ENCODE measurements around the gene RASA4B. TPM values are rescaled to one million over a fixed set of nuclear protein-coding genes. Genes with fewer than 3 reads are reported as not detected.
A peak's percentile ranks its signal among the peaks of the same experiment; 100 is the strongest.

RASA4B gene
- total RNA-seq, 3 donors from 2014 or later (not counting 1 experiment from before 2014, with no cell fraction given) = 2.4 to 14.3 (median 12.3) TPM

GRCh38 chr7:102466097-102466496, 51.5 kb downstream of the RASA4B start:
- H3K4me1 Mint-ChIP-seq = peaks cover 12 to 44% of the 10 kb centered on the region in 2 donors
- no peaks in the 10 kb centered on the region for H3K27me3 ChIP-seq (ENCODE audit: control insufficient read depth, insufficient read depth, low read length)
- DNase-seq (no peak), ATAC-seq (no peak)
- H3K27ac ChIP-seq (ENCODE audit: low read length) = no peak overlapping the region
- no peak overlapping the region for H3K4me3 ChIP-seq (ENCODE audit: low read length)
- TF ChIP-seq CTCF (IDR thresholded peaks at IDR 0.05) = no peak
- no peaks in the 10 kb centered on the region for H3K9me3 ChIP-seq (ENCODE audit: control insufficient read depth, insufficient read depth, low read length)
- H3K27me3 Mint-ChIP-seq (ENCODE audit: low read depth in 2 of 2) = no peaks in the 10 kb centered on the region
- H3K4me1 ChIP-seq (ENCODE audit: control insufficient read depth, insufficient read depth, low read length) = peaks cover 25% of the 10 kb centered on the region
- H3K27ac Mint-ChIP-seq = no peak overlapping the region
- no peaks in the 10 kb centered on the region for H3K9me3 Mint-ChIP-seq
- 96% methylated on average over 5 of the region's 7 CpGs for WGBS (ENCODE audit: insufficient coverage)
- H3K36me3 Mint-ChIP-seq = no peaks in the 10 kb centered on the region
- intact Hi-C loops (cut with micrococcal nuclease) = no loop called here
- H3K36me3 ChIP-seq (ENCODE audit: control insufficient read depth, insufficient read depth, low read length) = peaks cover 11% of the 10 kb centered on the region
- peak overlapping the region; percentile 64 for H3K4me3 Mint-ChIP-seq

- Mint-ChIP-seq H3K36me3 (no peaks in the 10 kb centered on the region), H3K27me3 (ENCODE audit: low read depth in 2 of 2) (no peaks in the 10 kb centered on the region), H3K27ac (peak within 1 kb of the TSS; percentile 72 to 83), H3K4me1 (peaks cover 12 to 50% of the 10 kb centered on the region in 2 donors), H3K4me3 (peak within 1 kb of the TSS; percentile 90), H3K9me3 (no peaks in the 10 kb centered on the region)
- peak; percentile 95 to 99 (median 98) for ATAC-seq
- Histone ChIP-seq H3K27ac (ENCODE audit: low read length) (peak within 1 kb of the TSS; percentile 53), H3K36me3 (ENCODE audit: control insufficient read depth, insufficient read depth, low read length) (peaks cover 8% of the 10 kb centered on the region), H3K9me3 (ENCODE audit: control insufficient read depth, insufficient read depth, low read length) (no peaks in the 10 kb centered on the region), H3K4me1 (ENCODE audit: control insufficient read depth, insufficient read depth, low read length) (peaks cover 25% of the 10 kb centered on the region), H3K27me3 (ENCODE audit: control insufficient read depth, insufficient read depth, low read length) (no peaks in the 10 kb centered on the region), H3K4me3 (ENCODE audit: low read length) (peak within 1 kb of the TSS; percentile 98)
- peak; percentile 15 for TF ChIP-seq CTCF (IDR thresholded peaks at IDR 0.05)
- peak; percentile 93 to 97 for DNase-seq
- WGBS (ENCODE audit: insufficient coverage) = under 1% methylated on average over 81 of the region's 81 CpGs
- intact Hi-C loops (cut with micrococcal nuclease) = loop anchor here (2.0 to 5.0 kb wide), 3 partner anchors 47 to 68 kb away; partner anchors contain the start of gene PRKRIP1
Observed at GRCh38 chr7:102464577-102465280, 52.8 kb downstream of the RASA4B start, which contains the start of the genes ALKBH4 and LRWD1. ALKBH4 (minus strand) TSS chr7:102464863; CDS start chr7:102464836, 27 bp downstream. LRWD1 (plus strand) TSS chr7:102464984; CDS start chr7:102465081, 97 bp downstream.

DNA sequence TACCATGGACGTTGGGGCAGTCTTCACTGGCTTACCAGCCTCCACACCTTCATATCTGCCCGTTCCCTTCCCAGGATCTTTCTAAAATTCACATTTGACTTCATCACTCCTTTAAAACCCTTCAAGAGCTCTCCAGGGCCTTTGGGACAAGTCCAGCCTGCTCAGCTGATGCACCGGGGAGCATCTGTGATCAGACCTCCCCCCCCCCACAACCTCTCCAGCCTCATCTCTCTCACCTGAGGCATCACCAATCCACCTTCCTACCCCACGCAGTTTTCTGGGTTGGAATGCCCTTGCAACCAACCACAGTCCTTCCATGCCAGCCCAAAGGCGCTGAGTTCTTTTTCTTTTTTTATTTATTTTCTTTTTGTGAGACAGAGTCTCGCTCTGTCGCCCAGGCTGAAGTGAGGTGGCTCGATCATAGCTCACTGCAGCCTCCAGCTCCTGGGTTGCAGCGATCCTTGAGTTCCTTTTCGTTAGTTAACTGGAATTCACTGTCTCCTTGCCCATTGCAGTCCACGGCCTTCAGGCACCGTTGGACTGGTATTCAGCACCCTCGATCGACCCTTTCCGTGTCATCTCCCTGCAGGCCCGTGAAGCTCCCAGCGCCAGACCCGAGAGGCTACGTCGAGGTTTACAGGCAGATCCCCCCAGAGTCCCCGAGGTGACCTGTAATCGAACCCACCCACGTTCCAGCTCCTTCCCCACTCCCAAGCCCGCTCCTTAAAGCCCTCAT, 53.6 kb downstream of the RASA4B start:
- intact Hi-C loops (cut with micrococcal nuclease) = loop anchor here (2.0 to 5.0 kb wide), 3 partner anchors 47 to 67 kb away; partner anchors contain the start of gene PRKRIP1
- DNase-seq = no peak
- no peaks in the 10 kb centered on the region for H3K27me3 Mint-ChIP-seq (ENCODE audit: low read depth in 2 of 2)
- Histone ChIP-seq H3K9me3 (ENCODE audit: control insufficient read depth, insufficient read depth, low read length) (no peaks in the 10 kb centered on the region), H3K27ac (ENCODE audit: low read length) (peak overlapping the region; percentile 43), H3K27me3 (ENCODE audit: control insufficient read depth, insufficient read depth, low read length) (no peaks in the 10 kb centered on the region), H3K4me1 (ENCODE audit: control insufficient read depth, insufficient read depth, low read length) (peaks cover 25% of the 10 kb centered on the region), H3K36me3 (ENCODE audit: control insufficient read depth, insufficient read depth, low read length) (peaks cover 11% of the 10 kb centered on the region), H3K4me3 (ENCODE audit: low read length) (peak overlapping the region; percentile 98)
- 21% methylated on average over 24 of the region's 24 CpGs for WGBS (ENCODE audit: insufficient coverage)
- H3K9me3 Mint-ChIP-seq = no peaks in the 10 kb centered on the region
- TF ChIP-seq CTCF (IDR thresholded peaks at IDR 0.05) = no peak
- H3K4me1 Mint-ChIP-seq = peaks cover 12 to 50% of the 10 kb centered on the region in 2 donors
- peak overlapping the region; percentile 72 to 83 for H3K27ac Mint-ChIP-seq
- ATAC-seq = no peak
- peak overlapping the region; percentile 90 for H3K4me3 Mint-ChIP-seq
- no peaks in the 10 kb centered on the region for H3K36me3 Mint-ChIP-seq
